ENCODE measurements around the gene HOXA9.

The HOXA9 gene

GRCh38 chr7:27130540-27131389 is 34.6 kb downstream of the HOXA9 start, which contains the start of gene HOXA4:
HOXA4 (minus strand) TSS chr7:27130757; CDS start chr7:27130733, 24 bp downstream.
- TF ChIP-seq GATA1 (IDR thresholded peaks at IDR 0.05; ENCODE audit: low read depth, low read length), result no peak
- peak; percentile 17 for TF ChIP-seq POLR2A (IDR thresholded peaks at IDR 0.05; ENCODE audit: low read length)
- DNase-seq, result peak; percentile 86 to 88

- DNase-seq, result peak; percentile 29 to 34
- TF ChIP-seq GATA1 (IDR thresholded peaks at IDR 0.05; ENCODE audit: low read depth, low read length), result no peak
- TF ChIP-seq POLR2A (IDR thresholded peaks at IDR 0.05; ENCODE audit: low read length), result no peak
Measured at GRCh38 chr7:27129729-27130539, 35.4 kb downstream of the HOXA9 start.

GRCh38 chr7:27128776-27129728 is 36.3 kb downstream of the HOXA9 start:
- no peak for TF ChIP-seq GATA1 (IDR thresholded peaks at IDR 0.05; ENCODE audit: low read depth, low read length)
- TF ChIP-seq POLR2A (IDR thresholded peaks at IDR 0.05; ENCODE audit: low read length), result no peak

GRCh38 chr7:27128034-27128433 is 37.3 kb downstream of the HOXA9 start:
- no peak for DNase-seq
- TF ChIP-seq GATA1 (IDR thresholded peaks at IDR 0.05; ENCODE audit: low read depth, low read length), result no peak
- no peak for TF ChIP-seq POLR2A (IDR thresholded peaks at IDR 0.05; ENCODE audit: low read length)

More at GRCh38 chr7:27128776-27129728, 36.3 kb downstream of the HOXA9 start:
- no peak for DNase-seq

GRCh38 chr7:27126596-27127327 is 38.6 kb downstream of the HOXA9 start:
- DNase-seq, result no peak
- no peak for TF ChIP-seq GATA1 (IDR thresholded peaks at IDR 0.05; ENCODE audit: low read depth, low read length)
- no peak for TF ChIP-seq POLR2A (IDR thresholded peaks at IDR 0.05; ENCODE audit: low read length)

- DNase-seq, result no peak
- no peak for TF ChIP-seq POLR2A (IDR thresholded peaks at IDR 0.05; ENCODE audit: low read length)
- TF ChIP-seq GATA1 (IDR thresholded peaks at IDR 0.05; ENCODE audit: low read depth, low read length), result no peak
Measured at GRCh38 chr7:27125986-27126394, 39.3 kb downstream of the HOXA9 start.

- TF ChIP-seq GATA1 (IDR thresholded peaks at IDR 0.05; ENCODE audit: low read depth, low read length) (no peak), POLR2A (IDR thresholded peaks at IDR 0.05; ENCODE audit: low read length) (no peak)
- DNase-seq, result no peak
Measured at GRCh38 chr7:27124902-27125689, 40.2 kb downstream of the HOXA9 start.

GRCh38 chr7:27124096-27124901 is 41.0 kb downstream of the HOXA9 start:
- no peak for DNase-seq

GRCh38 chr7:27123477-27124053 is 41.8 kb downstream of the HOXA9 start:
- DNase-seq, result no peak
- TF ChIP-seq POLR2A (IDR thresholded peaks at IDR 0.05; ENCODE audit: low read length) (no peak), GATA1 (IDR thresholded peaks at IDR 0.05; ENCODE audit: low read depth, low read length) (no peak)

More at GRCh38 chr7:27124096-27124901, 41.0 kb downstream of the HOXA9 start:
- TF ChIP-seq GATA1 (IDR thresholded peaks at IDR 0.05; ENCODE audit: low read depth, low read length) (no peak), POLR2A (IDR thresholded peaks at IDR 0.05; ENCODE audit: low read length) (no peak)

GRCh38 chr7:27123007-27123476 is 42.3 kb downstream of the HOXA9 start:
- DNase-seq, result no peak
- no peak for TF ChIP-seq GATA1 (IDR thresholded peaks at IDR 0.05; ENCODE audit: low read depth, low read length)
